ENCODE results near the gene PFAS.

DNA sequence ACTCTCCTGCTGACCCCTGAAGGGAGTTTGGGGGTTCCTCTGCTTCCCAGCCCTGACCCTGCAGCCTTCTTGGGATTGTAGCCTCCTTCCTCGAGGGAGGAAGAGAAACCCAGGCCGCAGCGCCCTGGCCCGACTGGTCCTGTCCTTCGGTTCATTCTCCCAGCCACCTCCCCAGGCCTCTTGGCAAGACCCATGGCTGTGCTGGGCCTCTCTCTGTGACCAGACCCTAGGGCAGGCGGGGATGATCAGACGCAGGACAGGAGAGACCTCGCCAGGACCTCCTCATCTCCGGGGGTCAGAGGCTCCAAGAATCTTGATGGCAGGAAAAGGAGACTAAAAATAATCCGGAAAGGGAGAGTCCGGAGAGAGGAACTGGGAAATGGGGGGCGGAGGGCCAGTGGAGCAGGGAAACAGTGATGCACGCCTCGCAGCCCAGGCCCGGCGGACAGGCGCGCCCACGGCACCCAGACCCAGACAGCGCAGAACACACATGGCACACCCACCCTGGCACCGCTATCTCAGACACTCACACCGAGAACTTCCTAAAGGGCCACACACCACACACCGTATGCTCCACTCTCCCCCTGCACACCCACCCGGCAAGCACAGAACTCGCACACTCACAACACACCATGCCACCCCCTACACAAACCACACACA lies 62.2 kb downstream of the PFAS start:
- TF ChIP-seq POLR2A (IDR thresholded peaks at IDR 0.05) = no peak
- TF ChIP-seq CTCF (IDR thresholded peaks at IDR 0.05) = no peak

Measured in transverse colon (tissue), 3 donors.